ENCODE measurements around the gene ESR2.

The ESR2 gene

DNA sequence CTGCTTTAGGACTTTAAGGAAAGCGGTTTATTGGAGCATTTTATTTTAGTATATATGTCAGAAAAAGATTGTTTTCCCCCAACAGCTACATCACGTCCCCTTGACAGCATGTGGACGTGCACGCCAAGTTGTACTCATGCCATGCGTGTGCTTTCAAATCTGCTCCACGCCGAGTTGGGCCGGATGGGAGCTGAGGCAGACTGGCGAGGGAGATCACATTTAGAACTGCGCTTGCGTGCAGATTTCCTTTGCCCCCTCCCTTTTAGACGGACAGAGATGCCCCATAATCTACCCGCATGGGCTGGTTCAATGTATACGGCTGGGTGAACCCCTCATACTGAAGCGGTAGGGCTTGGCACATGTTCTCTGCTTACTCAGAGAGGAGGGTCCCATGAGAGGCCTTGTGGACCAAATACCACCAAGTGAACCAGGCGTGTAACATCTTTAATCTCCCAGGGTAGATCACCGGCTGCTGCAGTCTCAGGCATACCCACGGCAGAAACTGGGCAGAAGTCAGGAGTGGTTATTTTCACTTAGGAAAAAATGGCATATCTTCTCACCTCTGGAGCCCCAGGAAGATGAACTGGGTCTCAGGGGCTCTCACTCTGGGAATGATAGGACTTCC, 92.1 kb downstream of the ESR2 start:
- no peak overlapping the region for H3K4ac ChIP-seq (ENCODE audit: low read depth in 1 of 2, low read length in 2 of 2)
- 97% methylated on average over 17 of the region's 18 CpGs for WGBS

DNA sequence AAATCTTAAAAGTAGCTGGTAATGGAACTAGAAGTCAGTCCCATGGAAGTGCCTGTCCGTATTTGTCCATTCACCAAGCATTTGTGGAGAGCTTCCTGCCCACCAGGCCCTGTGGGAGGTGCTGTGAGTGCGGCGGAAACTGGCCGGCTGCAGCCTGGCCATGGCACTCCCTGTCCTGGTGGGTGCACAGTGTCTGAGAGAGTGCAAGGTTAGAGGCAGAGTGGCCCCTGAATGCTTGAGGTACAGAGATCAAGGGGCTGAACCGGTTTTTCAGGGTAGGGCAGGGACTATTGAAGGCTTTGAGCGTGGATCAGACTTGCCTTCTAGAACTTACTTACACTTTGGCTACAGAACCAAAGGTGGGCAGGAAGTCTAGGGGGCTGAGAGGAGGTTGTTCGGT, 92.9 kb downstream of the ESR2 start:
- Histone ChIP-seq H3K36me3 (ENCODE audit: control insufficient read depth in 1 of 2, insufficient read depth in 2 of 2, low read depth in 1 of 2, low read length in 2 of 2) (peaks cover 0 to 4% of the 10 kb centered on the region in 2 experiments), H3K9ac (ENCODE audit: low read length) (no peak overlapping the region), H3K4ac (ENCODE audit: low read depth in 1 of 2, low read length in 2 of 2) (no peak overlapping the region), H2BK5ac (ENCODE audit: low read depth, low read length, poor library complexity, severe bottlenecking) (no peak overlapping the region), H2BK15ac (ENCODE audit: low read depth, poor library complexity, severe bottlenecking) (no peak overlapping the region), H2BK120ac (ENCODE audit: low read depth, low read length) (no peak overlapping the region), H3K4me1 (ENCODE audit: control insufficient read depth, insufficient read depth, low read depth, low read length) (peaks cover 7% of the 10 kb centered on the region), H2AFZ (ENCODE audit: low read depth, low read length) (no peak overlapping the region), H4K8ac (ENCODE audit: low read length) (no peak overlapping the region), H3K14ac (ENCODE audit: low read length in 2 of 2) (no peak overlapping the region), H3K27me3 (ENCODE audit: control insufficient read depth in 1 of 2, insufficient read depth in 1 of 2, low read length in 2 of 2) (no peaks in the 10 kb centered on the region), H3K79me1 (replicated peaks; ENCODE audit: low read length, poor library complexity, severe bottlenecking) (peaks cover 24% of the 10 kb centered on the region), H3K18ac (ENCODE audit: low read depth in 1 of 2, low read length in 2 of 2) (peak overlapping the region in 1 of 2 experiments; percentile 5), H2AK5ac (ENCODE audit: low read length, severe bottlenecking) (no peak overlapping the region), H3K4me3 (ENCODE audit: insufficient read depth in 1 of 2, low read depth in 1 of 2, low read length in 2 of 2) (no peak overlapping the region), H2BK12ac (ENCODE audit: low read length in 2 of 2) (no peak overlapping the region), H3K9me3 (ENCODE audit: control insufficient read depth, low read length) (no peaks in the 10 kb centered on the region), H3K23ac (ENCODE audit: low read length in 2 of 2) (no peak overlapping the region), H4K91ac (ENCODE audit: low read length) (peak overlapping the region; percentile 70), H3K4me2 (ENCODE audit: low read length, poor library complexity, severe bottlenecking) (no peak overlapping the region), H3K27ac (ENCODE audit: low read length, poor library complexity, severe bottlenecking) (no peak overlapping the region)
- DNase-seq, result no peak
- 84% methylated on average over 6 of the region's 7 CpGs for WGBS

More for the DNA sequence above, 92.1 kb downstream of the ESR2 start:
- H3K4me2 ChIP-seq (ENCODE audit: low read length, poor library complexity, severe bottlenecking), result no peak overlapping the region
- no peaks in the 10 kb centered on the region for H3K27me3 ChIP-seq (ENCODE audit: control insufficient read depth in 1 of 2, insufficient read depth in 1 of 2, low read length in 2 of 2)
- H3K4me3 ChIP-seq (ENCODE audit: insufficient read depth in 1 of 2, low read depth in 1 of 2, low read length in 2 of 2), result no peak overlapping the region
- no peak overlapping the region for H3K27ac ChIP-seq (ENCODE audit: low read length, poor library complexity, severe bottlenecking)
- peaks cover 24% of the 10 kb centered on the region for H3K79me1 ChIP-seq (replicated peaks; ENCODE audit: low read length, poor library complexity, severe bottlenecking)
- no peak for DNase-seq
- peaks cover 0 to 4% of the 10 kb centered on the region in 2 experiments for H3K36me3 ChIP-seq (ENCODE audit: control insufficient read depth in 1 of 2, insufficient read depth in 2 of 2, low read depth in 1 of 2, low read length in 2 of 2)
- H3K23ac ChIP-seq (ENCODE audit: low read length in 2 of 2), result no peak overlapping the region
- H3K14ac ChIP-seq (ENCODE audit: low read length in 2 of 2), result no peak overlapping the region
- no peak overlapping the region for H4K91ac ChIP-seq (ENCODE audit: low read length)
- no peak overlapping the region for H2AFZ ChIP-seq (ENCODE audit: low read depth, low read length)
- H3K18ac ChIP-seq (ENCODE audit: low read depth in 1 of 2, low read length in 2 of 2), result no peak overlapping the region
- no peak overlapping the region for H3K9ac ChIP-seq (ENCODE audit: low read length)
- no peak overlapping the region for H2BK5ac ChIP-seq (ENCODE audit: low read depth, low read length, poor library complexity, severe bottlenecking)
- H2BK120ac ChIP-seq (ENCODE audit: low read depth, low read length), result no peak overlapping the region
- peaks cover 4% of the 10 kb centered on the region for H3K4me1 ChIP-seq (ENCODE audit: control insufficient read depth, insufficient read depth, low read depth, low read length)
- H2BK15ac ChIP-seq (ENCODE audit: low read depth, poor library complexity, severe bottlenecking), result no peak overlapping the region
- H2AK5ac ChIP-seq (ENCODE audit: low read length, severe bottlenecking), result no peak overlapping the region
- no peaks in the 10 kb centered on the region for H3K9me3 ChIP-seq (ENCODE audit: control insufficient read depth, low read length)
- no peak overlapping the region for H4K8ac ChIP-seq (ENCODE audit: low read length)
- peak overlapping the region in 1 of 2 experiments; percentile 21 for H2BK12ac ChIP-seq (ENCODE audit: low read length in 2 of 2)

DNA sequence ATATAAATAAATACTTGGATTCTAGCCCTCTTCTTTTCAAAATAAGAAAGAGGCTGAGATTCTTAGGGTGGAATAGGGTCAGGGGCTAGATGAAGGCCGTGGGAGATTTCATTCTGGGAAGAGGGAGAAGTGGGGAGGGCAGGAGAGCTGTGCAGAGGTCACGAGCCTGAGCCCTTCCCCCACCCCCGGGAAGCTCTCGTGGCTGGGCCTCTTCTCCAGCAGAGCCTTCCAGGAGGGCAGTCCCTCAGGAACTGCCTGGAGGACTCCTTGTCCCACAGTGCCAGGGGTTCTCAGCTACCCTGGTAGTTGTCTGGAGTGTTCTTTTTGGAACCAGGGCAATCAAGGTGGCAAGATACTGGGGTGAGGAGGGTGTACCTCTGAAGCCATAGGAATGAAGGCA, 94.0 kb downstream of the ESR2 start:
- Histone ChIP-seq H4K91ac (ENCODE audit: low read length) (no peak overlapping the region), H3K14ac (ENCODE audit: low read length in 2 of 2) (no peak overlapping the region), H3K27ac (ENCODE audit: low read length, poor library complexity, severe bottlenecking) (no peak overlapping the region), H2BK12ac (ENCODE audit: low read length in 2 of 2) (no peak overlapping the region), H3K18ac (ENCODE audit: low read depth in 1 of 2, low read length in 2 of 2) (no peak overlapping the region), H3K4me1 (ENCODE audit: control insufficient read depth, insufficient read depth, low read depth, low read length) (peaks cover 7% of the 10 kb centered on the region), H2BK15ac (ENCODE audit: low read depth, poor library complexity, severe bottlenecking) (no peak overlapping the region), H3K9ac (ENCODE audit: low read length) (no peak overlapping the region), H3K9me3 (ENCODE audit: control insufficient read depth, low read length) (no peaks in the 10 kb centered on the region), H3K79me1 (replicated peaks; ENCODE audit: low read length, poor library complexity, severe bottlenecking) (peaks cover 22% of the 10 kb centered on the region), H3K23ac (ENCODE audit: low read length in 2 of 2) (no peak overlapping the region), H4K8ac (ENCODE audit: low read length) (peak overlapping the region; percentile 71), H3K36me3 (ENCODE audit: control insufficient read depth in 1 of 2, insufficient read depth in 2 of 2, low read depth in 1 of 2, low read length in 2 of 2) (peaks cover 0 to 4% of the 10 kb centered on the region in 2 experiments), H2BK5ac (ENCODE audit: low read depth, low read length, poor library complexity, severe bottlenecking) (no peak overlapping the region), H2AK5ac (ENCODE audit: low read length, severe bottlenecking) (no peak overlapping the region), H3K4me2 (ENCODE audit: low read length, poor library complexity, severe bottlenecking) (no peak overlapping the region), H3K4me3 (ENCODE audit: insufficient read depth in 1 of 2, low read depth in 1 of 2, low read length in 2 of 2) (no peak overlapping the region), H2AFZ (ENCODE audit: low read depth, low read length) (peak overlapping the region; percentile 18), H3K4ac (ENCODE audit: low read depth in 1 of 2, low read length in 2 of 2) (peak overlapping the region in 1 of 2 experiments; percentile 12), H2BK120ac (ENCODE audit: low read depth, low read length) (no peak overlapping the region), H3K27me3 (ENCODE audit: control insufficient read depth in 1 of 2, insufficient read depth in 1 of 2, low read length in 2 of 2) (no peaks in the 10 kb centered on the region)
- DNase-seq, result peak; percentile 38
- 5% methylated on average over 4 of the region's 4 CpGs for WGBS

DNA sequence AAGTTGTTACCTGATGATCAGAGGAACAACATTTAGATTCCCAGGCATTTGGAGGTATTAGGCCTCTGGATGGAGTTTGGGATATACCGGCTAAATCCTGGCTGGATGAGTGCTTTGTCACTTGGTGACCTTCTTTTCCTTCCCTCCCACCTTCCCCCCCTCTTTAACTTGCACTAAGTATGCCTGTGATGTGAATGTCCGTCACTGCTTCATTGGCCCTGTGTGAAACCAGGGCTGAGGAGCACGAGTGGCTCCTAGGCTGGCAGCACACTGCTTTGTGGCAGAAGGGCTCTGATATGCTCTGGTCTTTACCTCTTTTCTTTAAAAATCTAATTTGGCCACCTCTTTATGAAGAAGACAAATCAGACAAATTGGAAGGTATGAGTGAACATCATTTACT, 95.7 kb downstream of the ESR2 start:
- WGBS, result 89% methylated on average over 3 of the region's 3 CpGs
- peak overlapping the region; percentile 74 for H4K8ac ChIP-seq (ENCODE audit: low read length)
- H3K14ac ChIP-seq (ENCODE audit: low read length in 2 of 2), result no peak overlapping the region
- no peak overlapping the region for H2BK5ac ChIP-seq (ENCODE audit: low read depth, low read length, poor library complexity, severe bottlenecking)
- H3K18ac ChIP-seq (ENCODE audit: low read depth in 1 of 2, low read length in 2 of 2), result no peak overlapping the region
- no peak for DNase-seq
- H3K23ac ChIP-seq (ENCODE audit: low read length in 2 of 2), result no peak overlapping the region
- H2AFZ ChIP-seq (ENCODE audit: low read depth, low read length), result no peak overlapping the region
- H3K27me3 ChIP-seq (ENCODE audit: control insufficient read depth in 1 of 2, insufficient read depth in 1 of 2, low read length in 2 of 2), result no peaks in the 10 kb centered on the region
- no peak overlapping the region for H3K4me2 ChIP-seq (ENCODE audit: low read length, poor library complexity, severe bottlenecking)
- no peak overlapping the region for H3K9ac ChIP-seq (ENCODE audit: low read length)
- no peak overlapping the region for H3K27ac ChIP-seq (ENCODE audit: low read length, poor library complexity, severe bottlenecking)
- H2BK120ac ChIP-seq (ENCODE audit: low read depth, low read length), result no peak overlapping the region
- no peak overlapping the region for H3K4ac ChIP-seq (ENCODE audit: low read depth in 1 of 2, low read length in 2 of 2)
- peaks cover 0 to 4% of the 10 kb centered on the region in 2 experiments for H3K36me3 ChIP-seq (ENCODE audit: control insufficient read depth in 1 of 2, insufficient read depth in 2 of 2, low read depth in 1 of 2, low read length in 2 of 2)
- H3K4me3 ChIP-seq (ENCODE audit: insufficient read depth in 1 of 2, low read depth in 1 of 2, low read length in 2 of 2), result no peak overlapping the region
- peak overlapping the region; percentile 38 for H2AK5ac ChIP-seq (ENCODE audit: low read length, severe bottlenecking)
- H2BK15ac ChIP-seq (ENCODE audit: low read depth, poor library complexity, severe bottlenecking), result peak overlapping the region; percentile 33
- peak overlapping the region; percentile 2 to 75 for H2BK12ac ChIP-seq (ENCODE audit: low read length in 2 of 2)
- no peak overlapping the region for H4K91ac ChIP-seq (ENCODE audit: low read length)
- peaks cover 8% of the 10 kb centered on the region for H3K4me1 ChIP-seq (ENCODE audit: control insufficient read depth, insufficient read depth, low read depth, low read length)
- peaks cover 22% of the 10 kb centered on the region for H3K79me1 ChIP-seq (replicated peaks; ENCODE audit: low read length, poor library complexity, severe bottlenecking)
- no peaks in the 10 kb centered on the region for H3K9me3 ChIP-seq (ENCODE audit: control insufficient read depth, low read length)
